22Rv1 (cell line): ENCODE data around the gene CHRNA1.

ENCODE experiments used
- ZFX ChIP-seq: fragments of 450-650 bp; IDR thresholded peaks from 2 replicates; pipeline ENCODE4 v1.6.1; 2017; ENCODE audit warnings: antibody characterized with exemption, borderline replicate concordance
- TF ChIP-seq, protein P1 (sequence below): fragments of 450-650 bp; IDR thresholded peaks from 2 replicates; pipeline ENCODE4 v1.5.1; 2017; ENCODE audit warnings: mild to moderate bottlenecking

DNA sequence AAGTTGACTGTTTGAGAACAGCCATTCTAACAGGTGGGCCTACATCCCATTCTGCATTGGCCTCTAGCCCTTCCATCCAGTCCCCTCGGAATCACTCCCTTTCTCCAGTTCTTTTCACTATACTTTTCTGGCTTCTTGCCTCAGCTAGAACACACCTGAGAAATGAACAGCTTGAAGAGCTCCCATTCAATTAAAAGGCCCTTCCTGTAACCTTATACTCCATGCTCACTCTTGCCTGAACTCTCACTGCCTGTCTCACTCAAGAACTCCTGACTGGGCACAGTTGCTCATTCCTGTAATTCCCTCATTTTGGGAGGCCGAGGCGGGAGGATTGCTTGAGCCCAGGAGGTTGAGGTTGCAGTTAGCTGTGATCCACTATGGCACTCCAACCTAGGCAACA, 23.6 kb downstream of the CHRNA1 start:
- TF ChIP-seq, protein P1, sequence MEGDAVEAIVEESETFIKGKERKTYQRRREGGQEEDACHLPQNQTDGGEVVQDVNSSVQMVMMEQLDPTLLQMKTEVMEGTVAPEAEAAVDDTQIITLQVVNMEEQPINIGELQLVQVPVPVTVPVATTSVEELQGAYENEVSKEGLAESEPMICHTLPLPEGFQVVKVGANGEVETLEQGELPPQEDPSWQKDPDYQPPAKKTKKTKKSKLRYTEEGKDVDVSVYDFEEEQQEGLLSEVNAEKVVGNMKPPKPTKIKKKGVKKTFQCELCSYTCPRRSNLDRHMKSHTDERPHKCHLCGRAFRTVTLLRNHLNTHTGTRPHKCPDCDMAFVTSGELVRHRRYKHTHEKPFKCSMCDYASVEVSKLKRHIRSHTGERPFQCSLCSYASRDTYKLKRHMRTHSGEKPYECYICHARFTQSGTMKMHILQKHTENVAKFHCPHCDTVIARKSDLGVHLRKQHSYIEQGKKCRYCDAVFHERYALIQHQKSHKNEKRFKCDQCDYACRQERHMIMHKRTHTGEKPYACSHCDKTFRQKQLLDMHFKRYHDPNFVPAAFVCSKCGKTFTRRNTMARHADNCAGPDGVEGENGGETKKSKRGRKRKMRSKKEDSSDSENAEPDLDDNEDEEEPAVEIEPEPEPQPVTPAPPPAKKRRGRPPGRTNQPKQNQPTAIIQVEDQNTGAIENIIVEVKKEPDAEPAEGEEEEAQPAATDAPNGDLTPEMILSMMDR: no peak
- TF ChIP-seq ZFX: no peak
